ENCODE data around the gene AMIGO3.
"Not testable (repeated sequence)": the region's sequence is repeated elsewhere in the genome, so short reads cannot be mapped to it uniquely, and the experiment has no call there.

The AMIGO3 gene

GRCh38 chr3:49702672-49703071 lies 16.8 kb downstream of the AMIGO3 start:
- H3K27me3 ChIP-seq (replicated peaks; ENCODE audit: control insufficient read depth, insufficient read depth, low read length), result no peaks in the 10 kb centered on the region
- H3K4me3 ChIP-seq (replicated peaks; ENCODE audit: low read depth, low read length), result no peak overlapping the region
- no peak for DNase-seq (ENCODE audit: extremely low read depth, insufficient read length)
- peaks cover 37% of the 10 kb centered on the region for H3K36me3 ChIP-seq (ENCODE audit: control insufficient read depth, insufficient read depth, low read length)
- TF ChIP-seq CTCF (IDR thresholded peaks at IDR 0.05; ENCODE audit: insufficient read depth, low read length, poor library complexity, severe bottlenecking), result no peak

GRCh38 chr3:49701388-49702077 lies 18.0 kb downstream of the AMIGO3 start:
- TF ChIP-seq CTCF (IDR thresholded peaks at IDR 0.05; ENCODE audit: insufficient read depth, low read length, poor library complexity, severe bottlenecking), result peak; percentile 44
- Histone ChIP-seq H3K27me3 (replicated peaks; ENCODE audit: control insufficient read depth, insufficient read depth, low read length) (no peaks in the 10 kb centered on the region), H3K4me3 (replicated peaks; ENCODE audit: low read depth, low read length) (no peak overlapping the region), H3K36me3 (ENCODE audit: control insufficient read depth, insufficient read depth, low read length) (peaks cover 39% of the 10 kb centered on the region)
- DNase-seq (ENCODE audit: extremely low read depth, insufficient read length), result no peak

GRCh38 chr3:49700453-49701128 lies 18.9 kb downstream of the AMIGO3 start:
- Histone ChIP-seq H3K27me3 (replicated peaks; ENCODE audit: control insufficient read depth, insufficient read depth, low read length) (no peaks in the 10 kb centered on the region), H3K36me3 (ENCODE audit: control insufficient read depth, insufficient read depth, low read length) (peaks cover 34% of the 10 kb centered on the region), H3K4me3 (replicated peaks; ENCODE audit: low read depth, low read length) (no peak overlapping the region)
- TF ChIP-seq CTCF (IDR thresholded peaks at IDR 0.05; ENCODE audit: insufficient read depth, low read length, poor library complexity, severe bottlenecking), result peak; percentile 21
- no peak for DNase-seq (ENCODE audit: extremely low read depth, insufficient read length)

GRCh38 chr3:49700014-49700413 lies 19.5 kb downstream of the AMIGO3 start:
- peaks cover 30% of the 10 kb centered on the region for H3K36me3 ChIP-seq (ENCODE audit: control insufficient read depth, insufficient read depth, low read length)
- H3K27me3 ChIP-seq (replicated peaks; ENCODE audit: control insufficient read depth, insufficient read depth, low read length), result no peaks in the 10 kb centered on the region
- H3K4me3 ChIP-seq (replicated peaks; ENCODE audit: low read depth, low read length), result no peak overlapping the region
- TF ChIP-seq CTCF (IDR thresholded peaks at IDR 0.05; ENCODE audit: insufficient read depth, low read length, poor library complexity, severe bottlenecking), result no peak
- DNase-seq (ENCODE audit: extremely low read depth, insufficient read length), result no peak

- Histone ChIP-seq H3K27me3 (replicated peaks; ENCODE audit: control insufficient read depth, insufficient read depth, low read length) (no peaks in the 10 kb centered on the region), H3K36me3 (ENCODE audit: control insufficient read depth, insufficient read depth, low read length) (peaks cover 29% of the 10 kb centered on the region)
Measured at GRCh38 chr3:49699281-49699979, 20.1 kb downstream of the AMIGO3 start.

GRCh38 chr3:49695350-49696015 lies 24.0 kb downstream of the AMIGO3 start:
- not testable (repeated sequence) for DNase-seq (ENCODE audit: extremely low read depth, insufficient read length); H3K4me3 ChIP-seq (replicated peaks; ENCODE audit: low read depth, low read length); H3K27me3 ChIP-seq (replicated peaks; ENCODE audit: control insufficient read depth, insufficient read depth, low read length)
- H3K36me3 ChIP-seq (ENCODE audit: control insufficient read depth, insufficient read depth, low read length), result peaks cover 13% of the 10 kb centered on the region

More at GRCh38 chr3:49699281-49699979, 20.1 kb downstream of the AMIGO3 start:
- no peak for TF ChIP-seq CTCF (IDR thresholded peaks at IDR 0.05; ENCODE audit: insufficient read depth, low read length, poor library complexity, severe bottlenecking)
- H3K4me3 ChIP-seq (replicated peaks; ENCODE audit: low read depth, low read length), result no peak overlapping the region
- DNase-seq (ENCODE audit: extremely low read depth, insufficient read length), result no peak

- not testable (repeated sequence) for H3K36me3 ChIP-seq (ENCODE audit: control insufficient read depth, insufficient read depth, low read length); H3K27me3 ChIP-seq (replicated peaks; ENCODE audit: control insufficient read depth, insufficient read depth, low read length); H3K4me3 ChIP-seq (replicated peaks; ENCODE audit: low read depth, low read length); DNase-seq (ENCODE audit: extremely low read depth, insufficient read length)
Measured at GRCh38 chr3:49694409-49695070, 24.9 kb downstream of the AMIGO3 start.

GRCh38 chr3:49691481-49691880 lies 28.0 kb downstream of the AMIGO3 start:
- not testable (repeated sequence) for H3K36me3 ChIP-seq (ENCODE audit: control insufficient read depth, insufficient read depth, low read length); H3K27me3 ChIP-seq (replicated peaks; ENCODE audit: control insufficient read depth, insufficient read depth, low read length); DNase-seq (ENCODE audit: extremely low read depth, insufficient read length); H3K4me3 ChIP-seq (replicated peaks; ENCODE audit: low read depth, low read length)

Measured in GM06990 (cell line).